ENCODE data around the gene SLC18B1.
A peak's percentile ranks its signal among the peaks of the same experiment; 100 is the strongest.
"Not testable (repeated sequence)": the region's sequence is repeated elsewhere in the genome, so short reads cannot be mapped to it uniquely, and the experiment has no call there.

SLC18B1 gene

GRCh38 chr6:132798869-132799538 is 567 bp upstream of the SLC18B1 start:
- peak; percentile 44 for DNase-seq

GRCh38 chr6:132795461-132795860 is 3.0 kb downstream of the SLC18B1 start:
- DNase-seq = no peak

GRCh38 chr6:132792510-132792909 is 5.9 kb downstream of the SLC18B1 start:
- DNase-seq = no peak

GRCh38 chr6:132790450-132790849 is 8.0 kb downstream of the SLC18B1 start:
- no peak for DNase-seq

GRCh38 chr6:132789396-132789776 is 9.1 kb downstream of the SLC18B1 start:
- DNase-seq = no peak

- DNase-seq = no peak
Observed at GRCh38 chr6:132788658-132789395, 9.6 kb downstream of the SLC18B1 start.

- DNase-seq = no peak
Observed at GRCh38 chr6:132785936-132786335, 12.5 kb downstream of the SLC18B1 start.

- DNase-seq = peak; percentile 12
Observed at GRCh38 chr6:132780770-132781371, 17.6 kb downstream of the SLC18B1 start.

GRCh38 chr6:132777881-132778280 is 20.6 kb downstream of the SLC18B1 start:
- not testable (repeated sequence) for DNase-seq

- DNase-seq = no peak
Observed at GRCh38 chr6:132768051-132768517, 30.4 kb downstream of the SLC18B1 start.

- no peak for DNase-seq
Observed at GRCh38 chr6:132765560-132765959, 32.9 kb downstream of the SLC18B1 start.

GRCh38 chr6:132764370-132764769 is 34.1 kb downstream of the SLC18B1 start:
- DNase-seq = peak; percentile 74

- DNase-seq = peak; percentile 10
Observed at GRCh38 chr6:132763269-132763668, 35.2 kb downstream of the SLC18B1 start.

- no peak for DNase-seq
Observed at GRCh38 chr6:132760256-132760655, 38.2 kb downstream of the SLC18B1 start.

GRCh38 chr6:132758689-132759088 is 39.7 kb downstream of the SLC18B1 start:
- no peak for DNase-seq

- DNase-seq = no peak
Observed at GRCh38 chr6:132752255-132752654, 46.2 kb downstream of the SLC18B1 start.

GRCh38 chr6:132751828-132752227 is 46.6 kb downstream of the SLC18B1 start:
- DNase-seq = no peak

- DNase-seq = no peak
Observed at GRCh38 chr6:132751306-132751705, 47.1 kb downstream of the SLC18B1 start.

- no peak for DNase-seq
Observed at GRCh38 chr6:132750455-132751248, 47.8 kb downstream of the SLC18B1 start.

GRCh38 chr6:132749111-132749510 is 49.3 kb downstream of the SLC18B1 start:
- DNase-seq = no peak

GRCh38 chr6:132748446-132748845 is 50.0 kb downstream of the SLC18B1 start:
- DNase-seq = no peak

- DNase-seq = no peak
Observed at GRCh38 chr6:132746048-132746447, 52.4 kb downstream of the SLC18B1 start.

GRCh38 chr6:132742495-132742894 is 55.9 kb downstream of the SLC18B1 start:
- no peak for DNase-seq
